LoVo (cell line): Measurements from ENCODE around the gene PCDHGB5.
"Not testable (repeated sequence)": the region's sequence is repeated elsewhere in the genome, so short reads cannot be mapped to it uniquely, and the experiment has no call there.

Experiments used
- DNase-seq: peaks from one replicate; pipeline ENCODE4 v3.0.0-alpha.2; 2016; ENCODE audit warnings: low spot score

PCDHGB5 gene

GRCh38 chr5:141397756-141398551 lies at the start of gene PCDHGB5:
PCDHGB5 (plus strand) TSS chr5:141397947; CDS start chr5:141398128, 181 bp downstream.
- DNase-seq = not testable (repeated sequence)

- DNase-seq = no peak
Observed at GRCh38 chr5:141349917-141350619, 47.7 kb upstream of the PCDHGB5 start, which contains the start of gene PCDHGB1. PCDHGB1 (plus strand) TSS chr5:141350099; CDS start chr5:141350261, 162 bp downstream.

- DNase-seq = no peak
Observed at GRCh38 chr5:141351591-141351990, 46.2 kb upstream of the PCDHGB5 start.

DNA sequence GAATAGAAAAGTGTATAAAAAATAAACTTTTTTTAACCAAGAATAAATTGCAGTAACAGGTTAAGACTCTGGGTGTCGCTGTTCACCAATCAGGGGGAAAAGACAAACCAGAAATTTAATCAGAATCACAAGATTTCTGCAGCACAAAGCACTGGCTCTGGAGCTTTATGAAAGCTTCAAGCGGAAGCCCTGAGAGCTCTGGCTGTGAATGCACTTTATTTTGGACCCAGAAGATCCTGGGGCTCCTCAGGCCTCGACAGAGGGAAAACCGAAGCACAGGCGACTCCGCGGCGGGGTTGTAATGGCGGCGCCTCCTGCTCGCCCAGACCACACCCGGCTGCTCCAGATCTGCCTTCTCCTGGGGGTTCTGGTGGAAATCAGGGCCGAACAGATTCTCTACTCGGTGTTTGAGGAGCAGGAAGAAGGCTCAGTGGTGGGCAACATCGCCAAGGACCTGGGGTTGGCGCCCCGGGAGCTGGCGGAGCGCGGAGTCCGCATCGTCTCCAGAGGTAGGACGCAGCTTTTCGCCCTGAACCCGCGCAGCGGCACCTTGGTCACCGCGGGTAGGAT lies 42.8 kb upstream of the PCDHGB5 start, which contains the start of gene PCDHGA4:
TSS of gene PCDHGA4 (plus strand) at position 122 of the 570 bp plus-strand sequence. CDS start at position 209, 87 bp downstream.
- no peak for DNase-seq

DNA sequence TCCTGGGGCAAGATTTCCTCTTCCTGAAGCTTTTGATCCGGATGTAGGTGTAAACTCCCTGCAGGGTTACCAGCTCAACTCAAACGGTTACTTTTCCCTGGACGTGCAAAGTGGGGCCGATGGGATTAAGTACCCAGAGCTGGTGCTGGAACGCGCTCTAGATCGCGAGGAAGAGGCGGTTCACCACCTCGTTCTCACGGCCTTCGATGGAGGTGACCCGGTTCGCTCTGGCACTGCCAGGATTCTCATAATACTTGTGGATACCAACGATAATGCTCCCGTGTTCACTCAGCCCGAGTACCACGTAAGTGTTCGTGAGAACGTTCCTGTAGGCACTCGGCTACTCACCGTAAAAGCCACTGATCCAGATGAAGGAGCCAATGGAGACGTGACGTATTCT lies 42.1 kb upstream of the PCDHGB5 start:
- DNase-seq = no peak

GRCh38 chr5:141356133-141356532 lies 41.6 kb upstream of the PCDHGB5 start:
- DNase-seq = no peak

DNA sequence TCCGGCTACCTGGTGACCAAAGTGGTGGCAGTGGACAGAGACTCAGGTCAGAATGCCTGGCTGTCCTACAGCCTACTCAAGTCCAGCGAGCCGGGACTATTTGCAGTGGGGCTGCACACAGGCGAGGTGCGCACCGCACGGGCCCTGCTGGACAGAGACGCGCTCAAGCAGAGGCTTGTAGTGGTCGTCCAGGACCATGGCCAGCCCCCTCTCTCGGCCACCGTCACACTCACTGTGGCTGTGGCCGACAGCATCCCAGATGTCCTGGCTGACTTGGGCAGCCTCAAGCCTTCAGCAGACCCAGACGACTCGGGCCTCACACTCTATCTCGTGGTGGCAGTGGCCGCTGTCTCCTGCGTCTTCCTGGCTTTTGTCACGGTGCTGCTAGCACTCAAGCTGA lies 40.8 kb upstream of the PCDHGB5 start:
- no peak for DNase-seq

GRCh38 chr5:141359790-141360426 lies 37.8 kb upstream of the PCDHGB5 start, which contains the start of gene PCDHGB2:
PCDHGB2 (plus strand) TSS chr5:141359994; CDS start chr5:141360136, 142 bp downstream.
- peak; percentile 21 for DNase-seq

DNA sequence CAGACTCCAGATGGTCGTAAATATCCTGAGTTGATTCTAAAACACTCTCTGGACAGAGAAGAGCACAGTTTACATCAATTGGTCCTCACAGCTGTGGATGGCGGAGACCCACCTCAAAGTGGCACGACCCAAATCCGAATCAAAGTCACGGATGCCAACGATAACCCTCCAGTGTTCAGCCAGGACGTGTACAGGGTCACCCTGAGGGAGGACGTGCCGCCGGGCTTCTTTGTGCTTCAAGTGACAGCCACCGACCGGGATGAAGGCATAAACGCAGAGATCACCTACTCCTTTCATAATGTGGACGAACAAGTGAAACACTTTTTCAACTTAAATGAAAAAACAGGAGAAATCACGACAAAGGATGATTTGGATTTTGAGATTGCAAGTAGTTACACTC lies 37.1 kb upstream of the PCDHGB5 start:
- no peak for DNase-seq

DNA sequence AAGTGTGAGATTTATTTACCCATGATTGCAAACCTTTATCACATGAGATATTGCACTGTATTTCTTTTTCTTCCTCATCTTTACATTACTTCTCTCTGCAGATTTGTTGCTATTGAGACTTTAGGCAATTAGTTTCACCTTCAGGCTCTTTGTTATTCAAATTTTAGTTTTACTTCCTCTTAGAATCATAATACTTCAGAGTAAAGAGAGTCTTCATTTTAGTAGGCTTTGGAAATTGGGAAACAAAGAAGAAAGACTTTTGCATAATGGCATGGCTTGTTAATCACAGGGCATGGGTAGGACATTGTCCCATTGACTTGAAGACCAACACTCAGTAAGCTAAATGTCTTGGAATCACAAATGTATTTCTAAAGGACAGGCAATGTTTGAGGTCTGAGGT lies 35.0 kb upstream of the PCDHGB5 start:
- no peak for DNase-seq

- no peak for DNase-seq
Observed at GRCh38 chr5:141363952-141364660, 33.6 kb upstream of the PCDHGB5 start, which contains the start of gene PCDHGA5. PCDHGA5 (plus strand) TSS chr5:141364162; CDS start chr5:141364331, 169 bp downstream.

GRCh38 chr5:141366016-141366896 lies 31.5 kb upstream of the PCDHGB5 start:
- no peak for DNase-seq

DNA sequence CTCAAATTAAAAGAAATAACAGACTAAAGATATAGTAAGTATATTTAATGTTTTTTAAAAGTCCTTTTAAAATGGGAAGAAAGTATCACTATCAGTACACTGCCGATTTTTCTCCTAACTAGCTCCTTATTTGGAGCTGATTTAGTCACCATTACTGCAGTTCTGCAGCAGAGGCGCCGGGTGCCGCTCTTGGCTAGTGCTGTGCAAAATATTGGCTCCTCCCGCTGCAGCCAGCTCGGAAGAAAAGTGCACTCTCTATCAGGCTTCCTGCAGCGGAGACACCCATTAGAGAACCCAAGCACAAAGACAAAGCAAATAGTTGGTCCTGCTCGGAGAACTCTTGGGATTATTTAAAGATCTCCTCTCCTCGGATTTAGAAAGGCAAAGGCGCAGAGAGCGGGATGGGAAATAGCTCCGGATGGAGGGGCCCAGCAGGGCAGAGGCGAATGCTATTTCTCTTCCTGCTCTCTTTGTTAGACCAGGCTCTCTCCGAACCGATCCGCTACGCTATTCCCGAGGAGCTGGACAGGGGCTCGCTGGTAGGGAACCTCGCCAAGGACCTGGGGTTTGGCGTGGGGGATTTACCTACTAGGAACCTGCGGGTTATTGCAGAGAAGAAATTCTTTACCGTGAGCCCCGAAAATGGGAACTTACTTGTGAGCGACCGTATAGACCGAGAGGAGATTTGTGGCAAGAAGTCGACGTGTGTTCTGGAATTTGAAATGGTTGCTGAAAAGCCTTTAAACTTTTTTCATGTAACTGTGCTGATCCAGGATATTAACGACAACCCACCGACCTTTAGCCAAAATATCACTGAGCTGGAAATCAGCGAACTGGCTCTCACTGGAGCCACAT lies 27.5 kb upstream of the PCDHGB5 start, which contains the start of gene PCDHGB3:
TSS of gene PCDHGB3 (plus strand) at position 249 of the 855 bp plus-strand sequence. CDS start at position 402, 153 bp downstream.
- no peak for DNase-seq

DNA sequence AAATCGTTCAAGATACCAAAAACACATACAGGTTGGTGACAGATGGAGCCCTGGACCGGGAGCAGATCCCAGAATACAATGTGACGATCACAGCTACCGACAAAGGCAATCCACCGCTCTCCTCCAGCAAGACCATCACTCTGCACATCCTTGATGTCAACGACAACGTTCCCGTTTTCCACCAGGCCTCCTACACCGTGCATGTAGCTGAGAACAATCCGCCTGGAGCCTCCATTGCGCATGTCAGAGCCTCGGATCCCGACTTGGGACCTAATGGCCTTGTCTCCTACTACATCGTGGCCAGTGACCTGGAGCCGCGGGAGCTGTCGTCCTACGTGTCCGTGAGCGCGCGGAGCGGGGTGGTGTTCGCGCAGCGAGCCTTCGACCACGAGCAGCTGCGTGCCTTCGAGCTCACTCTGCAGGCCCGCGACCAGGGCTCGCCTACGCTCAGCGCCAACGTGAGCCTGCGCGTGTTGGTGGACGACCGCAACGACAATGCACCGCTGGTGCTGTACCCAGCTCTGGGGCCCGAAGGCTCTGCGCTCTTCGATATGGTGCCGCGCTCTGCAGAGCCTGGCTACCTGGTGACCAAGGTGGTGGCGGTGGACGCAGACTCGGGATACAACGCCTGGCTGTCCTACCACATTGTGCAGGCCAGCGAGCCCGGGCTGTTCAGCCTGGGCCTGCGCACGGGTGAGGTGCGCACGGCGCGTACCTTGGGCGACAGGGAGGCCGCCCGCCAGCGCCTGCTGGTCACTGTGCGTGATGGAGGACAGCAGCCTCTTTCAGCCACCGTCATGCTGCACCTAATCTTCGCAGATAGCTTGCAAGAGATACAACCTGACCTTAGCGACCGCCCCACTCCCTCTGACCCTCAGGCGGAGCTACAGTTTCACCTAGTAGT lies 25.9 kb upstream of the PCDHGB5 start:
- DNase-seq = no peak

DNA sequence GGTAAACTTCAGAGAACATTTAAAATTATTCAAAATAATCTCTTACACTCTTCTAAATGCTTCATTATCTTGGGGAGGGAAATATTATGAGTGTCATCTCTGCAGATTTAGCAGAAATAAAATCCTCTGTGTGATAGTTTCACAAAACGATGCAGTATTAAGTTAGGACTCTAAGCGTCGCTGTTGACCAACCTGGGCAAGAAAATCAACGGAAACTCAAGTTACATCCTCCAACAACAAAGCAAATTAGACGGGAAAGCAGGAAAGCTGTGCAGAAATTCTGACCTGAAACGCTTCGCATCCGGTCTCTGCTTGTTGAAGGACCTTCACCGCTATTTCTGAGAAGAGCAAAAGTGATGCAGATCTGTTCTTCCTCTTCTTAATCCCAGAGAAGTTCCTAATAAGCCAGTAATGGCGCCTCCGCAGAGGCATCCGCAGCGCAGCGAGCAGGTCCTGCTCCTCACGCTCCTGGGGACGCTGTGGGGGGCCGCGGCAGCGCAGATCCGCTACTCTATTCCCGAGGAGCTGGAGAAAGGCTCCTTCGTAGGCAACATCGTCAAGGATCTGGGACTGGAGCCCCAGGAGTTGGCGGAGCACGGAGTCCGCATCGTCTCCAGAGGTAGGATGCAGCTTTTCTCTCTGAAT lies 24.0 kb upstream of the PCDHGB5 start, which contains the start of gene PCDHGA6:
TSS of gene PCDHGA6 (plus strand) at position 219 of the 645 bp plus-strand sequence. CDS start at position 412, 193 bp downstream.
- peak; percentile 11 for DNase-seq

DNA sequence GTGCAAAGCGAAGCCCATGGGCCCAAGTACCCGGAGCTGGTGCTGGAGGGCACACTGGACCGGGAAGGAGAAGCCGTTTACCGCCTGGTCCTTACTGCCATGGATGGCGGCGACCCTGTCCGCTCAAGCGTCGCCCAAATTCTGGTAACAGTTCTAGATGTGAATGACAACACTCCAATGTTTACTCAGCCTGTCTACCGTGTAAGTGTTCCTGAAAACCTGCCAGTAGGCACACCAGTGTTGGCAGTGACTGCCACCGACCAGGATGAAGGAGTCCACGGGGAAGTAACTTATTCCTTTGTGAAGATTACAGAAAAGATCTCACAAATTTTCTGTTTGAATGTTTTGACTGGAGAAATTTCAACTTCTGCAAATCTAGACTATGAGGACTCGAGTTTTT lies 23.1 kb upstream of the PCDHGB5 start:
- DNase-seq = no peak

DNA sequence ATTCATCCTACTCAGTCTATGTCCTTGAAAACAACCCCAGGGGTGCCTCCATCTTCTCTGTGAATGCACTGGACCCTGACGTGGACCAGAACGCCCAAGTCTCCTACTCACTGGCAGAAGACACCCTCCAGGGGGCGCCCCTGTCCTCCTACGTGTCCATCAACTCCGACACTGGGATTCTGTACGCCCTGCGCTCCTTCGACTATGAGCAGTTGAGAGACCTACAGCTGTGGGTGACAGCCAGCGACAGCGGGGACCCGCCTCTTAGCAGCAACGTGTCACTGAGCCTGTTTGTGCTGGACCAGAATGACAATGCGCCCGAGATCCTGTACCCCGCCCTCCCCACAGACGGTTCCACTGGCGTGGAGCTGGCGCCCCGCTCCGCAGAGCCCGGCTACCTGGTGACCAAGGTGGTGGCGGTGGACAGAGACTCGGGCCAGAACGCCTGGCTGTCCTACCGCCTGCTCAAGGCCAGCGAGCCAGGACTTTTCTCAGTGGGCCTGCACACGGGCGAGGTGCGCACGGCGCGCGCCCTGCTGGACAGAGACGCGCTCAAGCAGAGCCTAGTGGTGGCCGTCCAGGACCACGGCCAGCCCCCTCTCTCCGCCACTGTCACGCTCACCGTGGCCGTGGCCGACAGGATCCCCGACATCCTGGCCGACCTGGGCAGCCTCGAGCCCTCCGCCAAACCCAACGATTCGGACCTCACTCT lies 22.1 kb upstream of the PCDHGB5 start:
- not testable (repeated sequence) for DNase-seq
